H1 (cell line): Measurements from ENCODE around the gene KIR3DL3. TPM values are rescaled to one million over a fixed set of nuclear protein-coding genes. Genes with fewer than 3 reads are reported as not detected.

ENCODE experiments used
- CTCF ChIA-PET: fragments of 300-600 bp; sonication (Branson Sonifier 250); formaldehyde crosslinking; loops from one replicate; lab custom pipeline; 2021; ENCODE audit not compliant: partially characterized antibody; lab: Charles Lee
- POLR2A ChIA-PET: fragments of 300-600 bp; sonication (Branson Sonifier 250); formaldehyde crosslinking; loops from one replicate; lab custom pipeline; 2021; ENCODE audit warnings: inconsistent platforms; ENCODE audit not compliant: partially characterized antibody; lab: Charles Lee
- DNase-seq, 2 experiments: peaks; one replicate each; pipeline versions ENCODE4 v3.0.0 to v3.0.0-alpha.2; 2010 to 2022; ENCODE audit warnings: low spot score in 2 of 2, low read depth in 1 of 2, mixed read lengths in 1 of 2
- FAIRE-seq: peaks from 2 replicates; lab custom pipeline; 2011; peaks lifted over from hg19 to GRCh38; lab: Jason Lieb, UNC
- H2AFZ ChIP-seq: 2 replicates; pipeline ENCODE4 v1.8.1; 2012; ENCODE audit warnings: low read length, inconsistent platforms
- H2AK5ac ChIP-seq: 2 replicates; pipeline ENCODE4 v1.6.1; 2013; ENCODE audit warnings: low read depth, low read length
- H2BK120ac ChIP-seq: replicated peaks from 2 replicates; pipeline ENCODE3; 2013; ENCODE audit warnings: low read depth, low read length, inconsistent platforms
- H2BK12ac ChIP-seq: 2 replicates; pipeline ENCODE4 v1.6.1; 2013; ENCODE audit warnings: low read depth, low read length
- H2BK15ac ChIP-seq: 2 replicates; pipeline ENCODE4 v1.6.1; 2013; ENCODE audit warnings: low read length
- H2BK20ac ChIP-seq: 2 replicates; pipeline ENCODE4 v1.6.1; 2013; ENCODE audit warnings: low read length
- H2BK5ac ChIP-seq: 2 replicates; pipeline ENCODE4 v1.6.1; 2013; ENCODE audit warnings: low read depth, low read length
- H3K14ac ChIP-seq: 2 replicates; pipeline ENCODE4 v1.6.1; 2013; ENCODE audit warnings: inconsistent platforms; ENCODE audit not compliant: insufficient read length
- H3K18ac ChIP-seq: 2 replicates; pipeline ENCODE4 v1.6.1; 2013; ENCODE audit warnings: low read length; ENCODE audit errors: extremely low read depth
- H3K23ac ChIP-seq: 2 replicates; pipeline ENCODE4 v1.6.1; 2013; ENCODE audit warnings: inconsistent platforms; ENCODE audit not compliant: insufficient read length
- H3K23me2 ChIP-seq: 2 replicates; pipeline ENCODE4 v1.6.1; 2013; ENCODE audit warnings: low read depth, low read length
- H3K27ac ChIP-seq: 2 replicates; pipeline ENCODE4 v1.6.1; 2011; ENCODE audit warnings: low read depth, low read length, inconsistent platforms
- H3K27me3 ChIP-seq, 4 experiments: replicated peaks in 1 of 4; 1 replicate in 1 of 4; 2 replicates in 3 of 4; pipeline versions ENCODE4 v1.6.1 to v1.8.1; 2011 to 2013; ENCODE audit warnings: low read length in 3 of 4, mild to moderate bottlenecking in 3 of 4, inconsistent platforms in 2 of 4, mixed read lengths in 2 of 4, moderate library complexity in 1 of 4; ENCODE audit not compliant: control insufficient read depth in 3 of 4, insufficient read depth in 3 of 4; ENCODE audit errors: extremely low read depth in 1 of 4
- H3K36me3 ChIP-seq, 4 experiments: 2 replicates each; pipeline versions ENCODE4 v1.6.1 to v1.8.1; 2011 to 2013; ENCODE audit warnings: mild to moderate bottlenecking in 4 of 4, low read length in 3 of 4, moderate library complexity in 2 of 4, control low read depth in 1 of 4, inconsistent platforms in 1 of 4; ENCODE audit not compliant: insufficient read depth in 4 of 4, control insufficient read depth in 2 of 4
- H3K4ac ChIP-seq: replicated peaks from 2 replicates; pipeline ENCODE3; 2013; ENCODE audit warnings: low read length, low read depth, mixed read lengths, inconsistent platforms; ENCODE audit not compliant: insufficient read length
- H3K4me1 ChIP-seq, 4 experiments: replicated peaks in 1 of 4; 1 replicate in 1 of 4; 2 replicates in 3 of 4; pipeline versions ENCODE4 v1.6.1 to v1.8.1; 2011 to 2013; ENCODE audit warnings: low read length in 3 of 4, inconsistent platforms in 2 of 4, mixed read lengths in 1 of 4; ENCODE audit not compliant: insufficient read depth in 4 of 4, control insufficient read depth in 3 of 4
- H3K4me2 ChIP-seq, 2 experiments: 2 replicates each; pipeline versions ENCODE4 v1.6.1 to v1.8.1; 2011 to 2013; ENCODE audit warnings: low read depth in 2 of 2, low read length in 2 of 2, control low read depth in 1 of 2, inconsistent platforms in 1 of 2, mild to moderate bottlenecking in 1 of 2; ENCODE audit not compliant: insufficient read depth in 1 of 2
- H3K4me3 ChIP-seq, 4 experiments: fragments of 200-600, 300-600 bp in 1 of 4; sonication (generic), shearing (Covaris generic), sonication (Bioruptor Twin) in 1 of 4; 2 replicates each; pipeline versions ENCODE4 v1.5.1 to v1.8.1; 2011 to 2016; ENCODE audit warnings: low read length in 4 of 4, low read depth in 3 of 4, control low read depth in 2 of 4, inconsistent platforms in 2 of 4, mild to moderate bottlenecking in 2 of 4, mixed read lengths in 1 of 4, moderate library complexity in 1 of 4; ENCODE audit not compliant: insufficient read depth in 2 of 4; ENCODE audit errors: extremely low read depth in 1 of 4
- H3K56ac ChIP-seq: replicated peaks from 2 replicates; pipeline ENCODE3; 2013; ENCODE audit warnings: low read depth, mild to moderate bottlenecking, mixed read lengths, low read length, inconsistent platforms; ENCODE audit not compliant: insufficient read length
- H3K79me1 ChIP-seq: 2 replicates; pipeline ENCODE4 v1.6.1; 2013; ENCODE audit warnings: low read depth, low read length, control low read depth
- H3K79me2 ChIP-seq, 2 experiments: 2 replicates each; pipeline versions ENCODE4 v1.6.1 to v1.8.1; 2012 to 2013; ENCODE audit warnings: low read length in 2 of 2, mild to moderate bottlenecking in 2 of 2, inconsistent platforms in 1 of 2; ENCODE audit not compliant: insufficient read depth in 2 of 2, control insufficient read depth in 1 of 2
- H3K9ac ChIP-seq, 4 experiments: replicated peaks in 1 of 4; 1 replicate in 1 of 4; 2 replicates in 3 of 4; pipeline versions ENCODE4 v1.6.1 to v1.8.1; 2011 to 2013; ENCODE audit warnings: low read depth in 3 of 4, low read length in 3 of 4, control low read depth in 2 of 4, mild to moderate bottlenecking in 2 of 4, moderate library complexity in 2 of 4, inconsistent platforms in 1 of 4; ENCODE audit errors: extremely low read depth in 1 of 4
- H3K9me3 ChIP-seq, 2 experiments: 2 replicates each; pipeline versions ENCODE4 v1.6.1 to v1.8.1; 2012 to 2013; ENCODE audit warnings: mild to moderate bottlenecking in 2 of 2, moderate library complexity in 2 of 2, control low read depth in 1 of 2, inconsistent platforms in 1 of 2, low read depth in 1 of 2, low read length in 1 of 2, mixed read lengths in 1 of 2; ENCODE audit not compliant: insufficient read depth in 2 of 2
- H4K20me1 ChIP-seq, 2 experiments: replicated peaks in 1 of 2; 2 replicates each; pipeline versions ENCODE3 to v1.8.1; 2011 to 2013; ENCODE audit warnings: inconsistent platforms in 2 of 2, low read length in 2 of 2, mild to moderate bottlenecking in 1 of 2; ENCODE audit not compliant: insufficient read depth in 2 of 2, control insufficient read depth in 1 of 2
- H4K5ac ChIP-seq: 2 replicates; pipeline ENCODE4 v1.6.1; 2013; ENCODE audit warnings: low read length, low read depth, mixed read lengths, inconsistent platforms; ENCODE audit not compliant: insufficient read length
- H4K8ac ChIP-seq: 2 replicates; pipeline ENCODE4 v1.8.0; 2013; ENCODE audit warnings: mild to moderate bottlenecking, moderate library complexity, low read length, inconsistent platforms; ENCODE audit not compliant: insufficient read depth; ENCODE audit errors: extremely low read depth
- H4K91ac ChIP-seq: replicated peaks from 2 replicates; pipeline ENCODE3; 2013; ENCODE audit warnings: low read length, mixed read lengths, inconsistent platforms; ENCODE audit not compliant: insufficient read length
- E2F6 ChIP-seq: IDR thresholded peaks from 2 replicates; pipeline ENCODE4 v1.6.1; 2012; ENCODE audit warnings: inconsistent platforms
- HDAC2 ChIP-seq, 2 experiments: fragments of 300-600 bp in 1 of 2; sonication (generic) in 1 of 2; IDR thresholded peaks; 2 replicates each; pipeline ENCODE4 v1.6.1; 2011 to 2012; ENCODE audit warnings: low read depth in 2 of 2, low read length in 2 of 2, mild to moderate bottlenecking in 2 of 2, moderate library complexity in 2 of 2, borderline replicate concordance in 1 of 2, inconsistent platforms in 1 of 2
- HDAC6 ChIP-seq: IDR thresholded peaks from one replicate; pipeline ENCODE4 v1.7.1; 2012; ENCODE audit warnings: low read depth, mild to moderate bottlenecking, inconsistent platforms, low read length, moderate library complexity
- JUND ChIP-seq: IDR thresholded peaks from 2 replicates; pipeline ENCODE4 v1.6.1; 2011; ENCODE audit warnings: mild to moderate bottlenecking, improper control_type of control experiment, low read length
- KDM4A ChIP-seq: IDR thresholded peaks from one replicate; pipeline ENCODE4 v1.7.1; 2012; ENCODE audit warnings: low read depth, mild to moderate bottlenecking, moderate library complexity, low read length, inconsistent platforms; ENCODE audit not compliant: severe bottlenecking
- MAX ChIP-seq: IDR thresholded peaks from 2 replicates; pipeline ENCODE4 v1.6.1; 2012; ENCODE audit warnings: inconsistent platforms
- POLR2AphosphoS5 ChIP-seq: IDR thresholded peaks from 2 replicates; pipeline ENCODE4 v1.6.1; 2011; ENCODE audit warnings: low read depth, low read length
- RBBP5 ChIP-seq: IDR thresholded peaks from 2 replicates; pipeline ENCODE4 v1.7.1; 2012; ENCODE audit warnings: low read depth, mild to moderate bottlenecking, inconsistent platforms, low read length, moderate library complexity, borderline replicate concordance
- SIRT6 ChIP-seq: IDR thresholded peaks from one replicate; pipeline ENCODE4 v1.7.1; 2012; ENCODE audit warnings: low read length, inconsistent platforms
- SP1 ChIP-seq: IDR thresholded peaks from 2 replicates; pipeline ENCODE4 v1.6.1; 2011; ENCODE audit warnings: low read depth, low read length
- SP4 ChIP-seq: IDR thresholded peaks from 2 replicates; pipeline ENCODE4 v1.6.1; 2012; ENCODE audit warnings: low read length, inconsistent platforms
- SRF ChIP-seq: IDR thresholded peaks from 2 replicates; pipeline ENCODE4 v1.6.1; 2011; ENCODE audit warnings: mild to moderate bottlenecking, low read depth, low read length, moderate library complexity
- TAF1 ChIP-seq: IDR thresholded peaks from 2 replicates; pipeline ENCODE4 v1.6.1; 2011; ENCODE audit warnings: mild to moderate bottlenecking, low read depth, low read length
- WGBS, 2 experiments: shearing (Covaris generic) in 1 of 2; methylation state at CpG; one replicate each; pipeline versions ENCODE4 v1.1.6 to v1.1.7; 2013 to 2015; ENCODE audit warnings: low lambda C conversion rate in 2 of 2, mixed read lengths in 2 of 2, inconsistent platforms in 1 of 2, low coverage in 1 of 2, missing lambda C conversion rate in 1 of 2; ENCODE audit not compliant: insufficient replicate concordance in 2 of 2, insufficient coverage in 1 of 2, insufficient read length in 1 of 2; ENCODE audit errors: extremely low coverage in 1 of 2, missing lambda C conversion rate in 1 of 2; 5-methylcytosine and 5-hydroxymethylcytosine counted together
- polyA plus RNA-seq, 7 experiments: library from polyadenylated mRNA; depleted of rRNA in 3 of 7; stranded (reverse) in 5 of 7; unstranded in 2 of 7; fragments of >200 nt in 5 of 7; fragments of 200-250 nt in 2 of 7; gene quantifications; 1 replicate in 5 of 7; 2 replicates in 1 of 7; 4 replicates in 1 of 7; pipeline versions ENCODE4 v1.2.1 to v1.2.3, GENCODE V29; 2011 to 2013; ENCODE audit warnings: missing spikeins in 2 of 7, mixed read lengths in 2 of 7
- total RNA-seq: library from RNA; stranded (reverse); fragmentation: NEBNext Ultra II Directional; extraction: Animal tissue kit (Norgen Biotek cat#: 25700); gene quantifications from 2 replicates; pipeline ENCODE4 v1.2.1, GENCODE V29; 2021
- TF ChIP-seq, protein P1 (sequence below): IDR thresholded peaks from 2 replicates; pipeline ENCODE4 v1.6.1; 2011; ENCODE audit warnings: low read depth, mild to moderate bottlenecking, low read length; ENCODE audit not compliant: insufficient read depth

The KIR3DL3 gene
- total and polyA plus RNA-seq, 2 of the 8 experiments (the other 6 are each of a cell fraction or from before 2014, with no cell fraction given), result not detected

DNA sequence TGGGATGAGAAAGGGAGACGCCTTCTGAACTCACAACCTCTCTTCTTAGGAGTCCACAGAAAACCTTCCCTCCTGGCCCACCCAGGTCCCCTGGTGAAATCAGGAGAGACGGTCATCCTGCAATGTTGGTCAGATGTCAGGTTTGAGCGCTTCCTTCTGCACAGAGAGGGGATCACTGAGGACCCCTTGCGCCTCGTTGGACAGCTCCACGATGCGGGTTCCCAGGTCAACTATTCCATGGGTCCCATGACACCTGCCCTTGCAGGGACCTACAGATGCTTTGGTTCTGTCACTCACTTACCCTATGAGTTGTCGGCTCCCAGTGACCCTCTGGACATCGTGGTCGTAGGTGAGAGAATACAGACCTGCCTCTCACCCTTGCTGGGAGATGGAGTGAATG, 3.3 kb downstream of the KIR3DL3 start:
- WGBS, 2 experiments, result 77% methylated on average over 10 of the region's 10 CpGs; no CpG with 5 or more reads in 1 of the 2 experiments
- FAIRE-seq (no peak), DNase-seq (no peak)
- no peak overlapping the region for H3K27ac ChIP-seq
- H2BK5ac ChIP-seq, result no peak overlapping the region
- no peak overlapping the region for H3K23ac ChIP-seq
- no peak overlapping the region for H2BK12ac ChIP-seq
- no peaks in the 10 kb centered on the region for H3K79me2 ChIP-seq
- no peak overlapping the region for H3K56ac ChIP-seq
- ChIA-PET CTCF (no interaction called here), POLR2A (no interaction called here)
- no peaks in the 10 kb centered on the region for H3K27me3 ChIP-seq
- H3K79me1 ChIP-seq, result no peaks in the 10 kb centered on the region
- H3K36me3 ChIP-seq, result peaks cover 0 to 4% (median 0%) of the 10 kb centered on the region in 4 experiments; a peak in 1 of 8 replicates
- H3K18ac ChIP-seq, result no peak overlapping the region
- H4K8ac ChIP-seq, result no peak overlapping the region
- no peak overlapping the region for H3K14ac ChIP-seq
- no peak overlapping the region for H3K4me3 ChIP-seq
- H4K91ac ChIP-seq, result no peak overlapping the region
- H2BK20ac ChIP-seq, result no peak overlapping the region
- no peak overlapping the region for H2BK120ac ChIP-seq
- no peak overlapping the region for H2BK15ac ChIP-seq
- H3K23me2 ChIP-seq, result no peaks in the 10 kb centered on the region
- no peaks in the 10 kb centered on the region for H3K4me1 ChIP-seq
- no peak overlapping the region for H2AFZ ChIP-seq
- no peak overlapping the region for H4K5ac ChIP-seq
- H4K20me1 ChIP-seq, result no peaks in the 10 kb centered on the region
- H2AK5ac ChIP-seq, result no peak overlapping the region
- peaks cover 68 to 77% of the 10 kb centered on the region in 2 experiments for H3K9me3 ChIP-seq
- H3K9ac ChIP-seq, result no peak overlapping the region
- H3K4ac ChIP-seq, result no peak overlapping the region
- H3K4me2 ChIP-seq, result no peak overlapping the region
- TF ChIP-seq, protein P1, sequence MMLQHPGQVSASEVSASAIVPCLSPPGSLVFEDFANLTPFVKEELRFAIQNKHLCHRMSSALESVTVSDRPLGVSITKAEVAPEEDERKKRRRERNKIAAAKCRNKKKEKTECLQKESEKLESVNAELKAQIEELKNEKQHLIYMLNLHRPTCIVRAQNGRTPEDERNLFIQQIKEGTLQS, result no peak
- TF ChIP-seq SP4 (no peak), SIRT6 (no peak), SP1 (no peak), SRF (no peak), TAF1 (no peak), JUND (no peak), RBBP5 (no peak), POLR2AphosphoS5 (no peak), HDAC2 (IDR thresholded peaks at IDR 0.05; ENCODE audit: borderline replicate concordance in 1 of 2, low read depth in 2 of 2, low read length in 2 of 2) (no peak), MAX (no peak), HDAC6 (no peak), E2F6 (no peak), KDM4A (no peak)
